HepG2 (cell line): ENCODE measurements around the gene CDK14.

Experiments
- CTCF ChIP-seq: sonication (generic); formaldehyde crosslinking; IDR thresholded peaks from 2 replicates; pipeline ENCODE4 v1.5.0; 2020; ENCODE audit warnings: mild to moderate bottlenecking, missing genetic modification reagents, moderate library complexity
- JUN ChIP-seq: sonication (generic); formaldehyde crosslinking; IDR thresholded peaks from 2 replicates; pipeline ENCODE4 v1.4.0; 2020; ENCODE audit warnings: mild to moderate bottlenecking, missing genetic modification reagents
- MEIS2 ChIP-seq: sonication (generic); formaldehyde crosslinking; IDR thresholded peaks from 2 replicates; pipeline ENCODE4 v1.9.0; 2021; ENCODE audit warnings: mild to moderate bottlenecking, missing genetic modification reagents
- NFIC ChIP-seq: IDR thresholded peaks from 2 replicates; pipeline ENCODE4 v1.6.1; 2012; ENCODE audit warnings: mild to moderate bottlenecking, low read length, inconsistent platforms
- POLR2AphosphoS5 ChIP-seq: IDR thresholded peaks from 2 replicates; pipeline ENCODE4 v1.6.1; 2012; ENCODE audit warnings: low read depth, low read length
- PRMT3 ChIP-seq: sonication (generic); formaldehyde crosslinking; IDR thresholded peaks from 2 replicates; pipeline ENCODE4 v1.8.1; 2022; ENCODE audit warnings: low read depth, mild to moderate bottlenecking, moderate library complexity, missing genetic modification reagents, borderline replicate concordance
- THAP7 ChIP-seq: sonication (generic); formaldehyde crosslinking; IDR thresholded peaks from 2 replicates; pipeline ENCODE4 v1.8.1; 2023; ENCODE audit warnings: mild to moderate bottlenecking, missing genetic modification reagents
- TRAFD1 ChIP-seq: sonication (generic); formaldehyde crosslinking; IDR thresholded peaks from 2 replicates; pipeline ENCODE4 v1.5.1; 2020; ENCODE audit warnings: missing genetic modification reagents, mild to moderate bottlenecking, borderline replicate concordance
- ZFP36L2 ChIP-seq: sonication (generic); formaldehyde crosslinking; IDR thresholded peaks from 2 replicates; pipeline ENCODE4 v1.4.0; 2020; ENCODE audit warnings: missing genetic modification reagents
- ZNF549 ChIP-seq: sonication (generic); formaldehyde crosslinking; IDR thresholded peaks from 2 replicates; pipeline ENCODE4 v1.5.0; 2020; ENCODE audit warnings: missing genetic modification reagents
- ZNF891 ChIP-seq: sonication (generic); formaldehyde crosslinking; IDR thresholded peaks from 2 replicates; pipeline ENCODE4 v1.5.0; 2020; ENCODE audit warnings: mild to moderate bottlenecking, missing genetic modification reagents

- TF ChIP-seq THAP7 (CRISPR knock-in tag) = no peak
- TF ChIP-seq CTCF = no peak
- TF ChIP-seq NFIC = no peak
- no peak for TF ChIP-seq JUN (CRISPR knock-in tag)
- TF ChIP-seq MEIS2 = no peak
- TF ChIP-seq PRMT3 (CRISPR knock-in tag) = no peak
- TF ChIP-seq POLR2AphosphoS5 = no peak
- no peak for TF ChIP-seq ZFP36L2 (CRISPR knock-in tag)
- TF ChIP-seq TRAFD1 (CRISPR knock-in tag) = no peak
- no peak for TF ChIP-seq ZNF549 (CRISPR knock-in tag)
- TF ChIP-seq ZNF891 (CRISPR knock-in tag) = no peak
Observed at GRCh38 chr7:90982228-90982627, 386.1 kb downstream of the CDK14 start.
